ENCODE data around the gene MROH8. TPM values are rescaled to one million over a fixed set of nuclear protein-coding genes. Genes with fewer than 3 reads are reported as not detected.

The MROH8 gene
- polyA plus RNA-seq, 4 donors, result 0.54 to 3.1 (median 0.73) TPM

DNA sequence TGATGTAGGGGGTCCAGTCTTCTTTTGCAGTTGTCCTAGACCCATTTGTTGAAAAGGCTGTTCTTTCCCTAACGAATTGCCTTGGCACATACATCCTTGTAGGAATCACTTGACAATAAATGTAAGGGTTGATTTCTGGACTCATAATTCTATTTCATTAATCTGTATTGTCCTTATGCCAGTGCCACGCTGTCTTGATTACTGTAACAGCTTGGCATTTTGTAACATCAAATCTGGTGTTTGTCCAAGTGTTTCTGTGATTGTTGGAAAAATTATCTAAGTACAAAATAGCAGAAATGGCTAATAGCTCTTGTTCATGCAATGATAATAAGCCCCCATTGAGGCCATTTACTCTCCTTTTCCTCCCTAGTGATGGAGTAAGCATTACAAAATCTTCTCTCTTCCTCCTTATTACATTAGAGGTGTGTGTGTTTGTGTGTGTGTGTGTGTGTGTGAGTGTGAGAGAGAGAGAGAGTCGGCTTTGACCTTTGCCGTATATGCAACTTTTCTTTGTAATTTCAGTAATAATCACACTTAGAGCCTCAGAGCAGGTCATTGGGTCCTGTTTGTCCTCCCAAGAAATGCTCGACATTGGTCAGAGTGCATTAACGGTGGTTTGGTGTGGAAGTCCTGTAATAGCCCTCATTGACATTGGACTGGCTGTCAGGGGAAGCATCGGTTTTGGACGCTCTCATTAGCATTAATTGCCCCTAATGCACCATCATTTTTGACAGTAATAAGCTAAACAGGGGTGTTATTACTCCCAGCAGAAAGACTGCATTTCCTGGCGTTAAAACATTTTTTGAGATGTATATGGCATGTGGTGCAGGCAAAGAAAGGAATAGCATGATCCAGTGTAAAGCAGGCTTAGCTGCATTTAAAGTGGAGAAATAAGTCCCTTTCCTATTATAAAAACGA is 40.7 kb upstream of the MROH8 start:
- peaks cover 0 to 7% (median 0%) of the 10 kb centered on the region in 3 donors for H3K4me1 ChIP-seq (ENCODE audit: control insufficient read depth in 3 of 3, insufficient read depth in 2 of 3, low read depth in 1 of 3, low read length in 2 of 3)

DNA sequence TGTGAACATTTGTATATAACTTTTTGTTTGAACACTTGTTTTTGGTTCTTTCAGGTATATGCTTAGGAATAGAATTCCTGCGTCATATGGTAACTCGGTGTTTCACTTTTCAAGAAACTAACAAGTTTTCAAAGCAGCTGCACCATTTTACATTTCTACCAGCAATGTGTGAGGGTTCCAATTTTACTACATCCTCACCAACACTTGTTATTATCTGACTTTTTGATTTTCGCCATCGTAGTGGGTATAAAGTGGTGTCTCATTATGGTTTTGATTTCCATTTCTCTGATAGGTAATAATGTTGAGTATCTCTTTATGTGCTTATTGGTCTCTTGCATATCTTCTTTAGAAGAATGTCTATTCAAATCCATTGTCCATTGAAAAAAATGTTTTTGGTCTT is 39.6 kb upstream of the MROH8 start:
- peaks cover 5 to 30% (median 11%) of the 10 kb centered on the region in 3 donors for H3K36me3 ChIP-seq (ENCODE audit: control insufficient read depth in 3 of 3, insufficient read depth in 2 of 3, low read depth in 1 of 3, low read length in 3 of 3)
- no peaks in the 10 kb centered on the region for H3K27me3 ChIP-seq (ENCODE audit: control insufficient read depth in 3 of 3, insufficient read depth in 3 of 3, low read length in 3 of 3)
- WGBS, 3 donors, result 72 to 88% (median 83%) methylated on average over 4 of the region's 4 CpGs
- no peak overlapping the region for H3K4me3 ChIP-seq (ENCODE audit: low read depth in 1 of 3, low read length in 3 of 3)
- DNase-seq, result no peak
- FAIRE-seq, result no peak
- no peaks in the 10 kb centered on the region for H3K9me3 ChIP-seq (ENCODE audit: control insufficient read depth in 2 of 2, insufficient read depth in 1 of 2, low read depth in 1 of 2, low read length in 1 of 2)
- no peak overlapping the region for H3K27ac ChIP-seq (ENCODE audit: low read depth in 1 of 3, low read length in 2 of 3)
- H3K4me1 ChIP-seq (ENCODE audit: control insufficient read depth in 3 of 3, insufficient read depth in 2 of 3, low read depth in 1 of 3, low read length in 2 of 3), result peaks cover 0 to 7% (median 0%) of the 10 kb centered on the region in 3 donors

More for the DNA sequence above, 40.7 kb upstream of the MROH8 start:
- Histone ChIP-seq H3K27ac (ENCODE audit: low read depth in 1 of 3, low read length in 2 of 3) (peak overlapping the region in 1 of 3 donors; percentile 15), H3K36me3 (ENCODE audit: control insufficient read depth in 3 of 3, insufficient read depth in 2 of 3, low read depth in 1 of 3, low read length in 3 of 3) (peaks cover 13 to 36% (median 17%) of the 10 kb centered on the region in 3 donors), H3K9me3 (ENCODE audit: control insufficient read depth in 2 of 2, insufficient read depth in 1 of 2, low read depth in 1 of 2, low read length in 1 of 2) (no peaks in the 10 kb centered on the region), H3K4me3 (ENCODE audit: low read depth in 1 of 3, low read length in 3 of 3) (no peak overlapping the region), H3K27me3 (ENCODE audit: control insufficient read depth in 3 of 3, insufficient read depth in 3 of 3, low read length in 3 of 3) (no peaks in the 10 kb centered on the region)
- DNase-seq (no peak), FAIRE-seq (no peak)
- WGBS, 3 donors, result 84% methylated on average over 10 of the region's 10 CpGs

DNA sequence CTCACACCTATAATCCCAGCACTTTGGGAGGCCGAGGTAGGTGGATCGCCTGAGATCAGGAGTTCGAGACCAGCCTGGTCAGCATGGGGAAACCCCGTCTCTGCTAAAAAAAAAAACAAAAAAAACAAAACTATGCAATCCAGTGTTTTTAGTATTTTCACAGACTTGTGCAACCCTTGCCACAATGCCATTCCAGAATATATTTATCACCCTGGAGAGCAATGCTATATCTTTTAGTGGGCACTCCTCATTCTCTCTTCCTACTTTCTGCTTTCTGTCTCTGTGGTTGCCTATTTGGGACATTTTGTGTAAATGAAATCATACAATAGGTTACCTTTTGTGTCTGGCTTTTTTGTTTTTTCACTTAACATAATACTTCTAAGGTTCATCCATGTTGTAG is 39.1 kb upstream of the MROH8 start:
- H3K4me3 ChIP-seq (ENCODE audit: low read depth in 1 of 3, low read length in 3 of 3), result no peak overlapping the region
- 94 to 98% (median 98%) methylated on average over 4 of the region's 4 CpGs for WGBS, 3 donors
- peaks cover 2 to 27% (median 15%) of the 10 kb centered on the region in 3 donors for H3K36me3 ChIP-seq (ENCODE audit: control insufficient read depth in 3 of 3, insufficient read depth in 2 of 3, low read depth in 1 of 3, low read length in 3 of 3)
- no peak overlapping the region for H3K27ac ChIP-seq (ENCODE audit: low read depth in 1 of 3, low read length in 2 of 3)
- DNase-seq, result no peak
- H3K9me3 ChIP-seq (ENCODE audit: control insufficient read depth in 2 of 2, insufficient read depth in 1 of 2, low read depth in 1 of 2, low read length in 1 of 2), result no peaks in the 10 kb centered on the region
- no peaks in the 10 kb centered on the region for H3K27me3 ChIP-seq (ENCODE audit: control insufficient read depth in 3 of 3, insufficient read depth in 3 of 3, low read length in 3 of 3)
- no peak for FAIRE-seq
- H3K4me1 ChIP-seq (ENCODE audit: control insufficient read depth in 3 of 3, insufficient read depth in 2 of 3, low read depth in 1 of 3, low read length in 2 of 3), result peaks cover 0 to 7% (median 0%) of the 10 kb centered on the region in 3 donors

DNA sequence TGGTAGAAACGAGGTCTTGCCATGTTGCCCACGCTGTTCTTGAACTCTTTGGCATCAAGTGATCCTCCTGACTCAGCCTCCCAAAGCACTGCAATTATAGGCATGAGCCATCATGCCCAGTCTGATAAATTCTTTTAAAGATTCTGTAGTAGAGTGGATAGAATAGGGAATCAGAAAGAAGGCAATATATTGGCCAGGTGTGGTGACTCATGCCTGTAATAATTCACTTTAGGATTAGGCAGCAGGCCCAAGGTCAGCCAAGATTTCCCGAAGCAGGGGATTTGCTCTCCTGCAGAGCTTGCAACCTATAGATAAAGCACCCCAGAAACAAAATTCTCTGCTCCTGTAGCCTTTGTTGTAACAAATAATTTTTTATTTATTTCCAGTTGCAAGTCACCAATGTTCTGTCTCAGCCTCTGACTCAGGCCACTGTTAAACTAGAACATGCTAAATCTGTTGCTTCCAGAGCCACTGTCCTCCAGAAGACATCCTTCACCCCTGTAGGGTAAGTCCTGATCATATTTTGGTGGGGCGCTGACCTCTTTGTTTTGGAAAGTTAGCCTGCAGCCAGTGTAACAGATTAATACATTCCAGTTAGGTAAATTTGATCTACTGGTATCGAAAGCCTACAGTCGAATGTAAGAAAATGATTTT is 30.4 kb upstream of the MROH8 start:
- Histone ChIP-seq H3K27ac (ENCODE audit: low read depth in 1 of 3, low read length in 2 of 3) (peak overlapping the region in 1 of 3 donors; percentile 24), H3K9me3 (ENCODE audit: control insufficient read depth in 2 of 2, insufficient read depth in 1 of 2, low read depth in 1 of 2, low read length in 1 of 2) (no peaks in the 10 kb centered on the region), H3K4me3 (ENCODE audit: low read depth in 1 of 3, low read length in 3 of 3) (no peak overlapping the region), H3K36me3 (ENCODE audit: control insufficient read depth in 3 of 3, insufficient read depth in 2 of 3, low read depth in 1 of 3, low read length in 3 of 3) (peaks cover 26 to 56% (median 32%) of the 10 kb centered on the region in 3 donors), H3K4me1 (ENCODE audit: control insufficient read depth in 3 of 3, insufficient read depth in 2 of 3, low read depth in 1 of 3, low read length in 2 of 3) (no peaks in the 10 kb centered on the region), H3K27me3 (ENCODE audit: control insufficient read depth in 3 of 3, insufficient read depth in 3 of 3, low read length in 3 of 3) (no peaks in the 10 kb centered on the region)
- WGBS, 3 donors, result 61 to 84% (median 73%) methylated on average over 6 of the region's 6 CpGs
- FAIRE-seq (no peak), DNase-seq (peak in 1 of 2 donors; percentile 70)

DNA sequence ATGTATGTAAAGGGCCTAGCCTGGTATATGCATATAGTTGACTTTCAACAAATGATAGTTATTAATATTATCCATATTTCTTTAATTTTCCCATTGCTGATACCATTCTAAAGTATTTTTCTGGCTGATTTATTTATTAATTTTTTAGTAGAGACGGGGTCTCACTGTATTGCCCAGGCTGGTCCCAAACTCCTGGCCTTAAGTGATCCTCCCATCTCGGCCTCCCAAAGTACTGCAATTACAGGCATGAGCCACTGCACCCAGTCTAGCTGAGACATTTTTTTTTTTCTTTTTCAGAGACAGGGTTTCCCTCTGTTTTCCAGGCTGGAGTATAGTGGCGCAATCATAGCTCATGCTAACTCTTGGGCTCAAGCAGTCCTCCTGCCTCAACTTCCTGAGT is 29.8 kb upstream of the MROH8 start:
- no peaks in the 10 kb centered on the region for H3K9me3 ChIP-seq (ENCODE audit: control insufficient read depth in 2 of 2, insufficient read depth in 1 of 2, low read depth in 1 of 2, low read length in 1 of 2)
- DNase-seq (no peak), FAIRE-seq (no peak)
- 97 to 99% (median 98%) methylated on average over 3 of the region's 3 CpGs for WGBS, 3 donors
- H3K36me3 ChIP-seq (ENCODE audit: control insufficient read depth in 3 of 3, insufficient read depth in 2 of 3, low read depth in 1 of 3, low read length in 3 of 3), result peaks cover 31 to 62% (median 32%) of the 10 kb centered on the region in 3 donors
- H3K27ac ChIP-seq (ENCODE audit: low read depth in 1 of 3, low read length in 2 of 3), result no peak overlapping the region
- H3K27me3 ChIP-seq (ENCODE audit: control insufficient read depth in 3 of 3, insufficient read depth in 3 of 3, low read length in 3 of 3), result no peaks in the 10 kb centered on the region
- no peak overlapping the region for H3K4me3 ChIP-seq (ENCODE audit: low read depth in 1 of 3, low read length in 3 of 3)
- H3K4me1 ChIP-seq (ENCODE audit: control insufficient read depth in 3 of 3, insufficient read depth in 2 of 3, low read depth in 1 of 3, low read length in 2 of 3), result no peaks in the 10 kb centered on the region

DNA sequence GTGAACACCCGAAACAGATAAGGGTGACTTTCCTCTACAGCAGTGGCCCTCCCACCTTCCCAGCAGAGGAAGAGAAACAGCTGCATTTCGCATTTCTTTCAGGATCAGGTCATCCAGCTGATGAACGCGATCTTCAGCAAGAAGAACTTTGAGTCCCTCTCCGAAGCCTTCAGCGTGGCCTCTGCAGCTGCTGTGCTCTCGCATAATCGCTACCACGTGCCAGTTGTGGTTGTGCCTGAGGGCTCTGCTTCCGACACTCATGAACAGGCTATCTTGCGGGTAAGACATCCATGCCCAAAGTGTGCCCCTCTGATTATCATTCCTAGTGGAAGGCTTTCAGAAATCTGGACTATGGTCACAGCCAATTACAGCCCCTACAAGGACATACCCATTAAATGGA is 27.8 kb upstream of the MROH8 start:
- 94 to 97% (median 97%) methylated on average over 11 of the region's 11 CpGs for WGBS, 3 donors
- no peaks in the 10 kb centered on the region for H3K27me3 ChIP-seq (ENCODE audit: control insufficient read depth in 3 of 3, insufficient read depth in 3 of 3, low read length in 3 of 3)
- DNase-seq (no peak), FAIRE-seq (no peak)
- no peak overlapping the region for H3K4me3 ChIP-seq (ENCODE audit: low read depth in 1 of 3, low read length in 3 of 3)
- no peaks in the 10 kb centered on the region for H3K4me1 ChIP-seq (ENCODE audit: control insufficient read depth in 3 of 3, insufficient read depth in 2 of 3, low read depth in 1 of 3, low read length in 2 of 3)
- peaks cover 27 to 68% (median 31%) of the 10 kb centered on the region in 3 donors for H3K36me3 ChIP-seq (ENCODE audit: control insufficient read depth in 3 of 3, insufficient read depth in 2 of 3, low read depth in 1 of 3, low read length in 3 of 3)
- no peak overlapping the region for H3K27ac ChIP-seq (ENCODE audit: low read depth in 1 of 3, low read length in 2 of 3)
- no peaks in the 10 kb centered on the region for H3K9me3 ChIP-seq (ENCODE audit: control insufficient read depth in 2 of 2, insufficient read depth in 1 of 2, low read depth in 1 of 2, low read length in 1 of 2)

DNA sequence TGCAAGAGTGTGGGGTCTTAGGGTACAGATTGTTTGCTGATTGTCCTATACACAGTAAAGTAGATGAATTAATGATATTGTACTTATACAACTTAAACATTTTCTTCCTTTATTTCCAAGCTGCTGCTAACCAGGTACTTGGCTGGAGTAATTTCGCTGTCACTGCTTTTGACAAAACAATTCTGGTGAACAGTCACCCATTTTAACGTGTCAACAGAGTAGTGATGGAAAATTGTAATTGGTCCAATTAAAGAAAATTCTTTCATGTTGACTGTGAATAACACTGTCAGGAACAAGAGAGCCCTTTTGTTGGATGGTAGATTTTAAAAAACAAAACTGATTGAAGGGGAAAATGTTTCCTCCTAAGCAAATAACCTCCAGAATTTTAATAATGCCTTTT is 26.4 kb upstream of the MROH8 start:
- Histone ChIP-seq H3K4me3 (ENCODE audit: low read depth in 1 of 3, low read length in 3 of 3) (no peak overlapping the region), H3K36me3 (ENCODE audit: control insufficient read depth in 3 of 3, insufficient read depth in 2 of 3, low read depth in 1 of 3, low read length in 3 of 3) (peaks cover 27 to 60% (median 29%) of the 10 kb centered on the region in 3 donors), H3K4me1 (ENCODE audit: control insufficient read depth in 3 of 3, insufficient read depth in 2 of 3, low read depth in 1 of 3, low read length in 2 of 3) (no peaks in the 10 kb centered on the region), H3K27ac (ENCODE audit: low read depth in 1 of 3, low read length in 2 of 3) (no peak overlapping the region), H3K9me3 (ENCODE audit: control insufficient read depth in 2 of 2, insufficient read depth in 1 of 2, low read depth in 1 of 2, low read length in 1 of 2) (no peaks in the 10 kb centered on the region), H3K27me3 (ENCODE audit: control insufficient read depth in 3 of 3, insufficient read depth in 3 of 3, low read length in 3 of 3) (no peaks in the 10 kb centered on the region)
- FAIRE-seq (no peak), DNase-seq (no peak)
- WGBS, 3 donors, result 75 to 81% (median 80%) methylated on average over 2 of the region's 2 CpGs

DNA sequence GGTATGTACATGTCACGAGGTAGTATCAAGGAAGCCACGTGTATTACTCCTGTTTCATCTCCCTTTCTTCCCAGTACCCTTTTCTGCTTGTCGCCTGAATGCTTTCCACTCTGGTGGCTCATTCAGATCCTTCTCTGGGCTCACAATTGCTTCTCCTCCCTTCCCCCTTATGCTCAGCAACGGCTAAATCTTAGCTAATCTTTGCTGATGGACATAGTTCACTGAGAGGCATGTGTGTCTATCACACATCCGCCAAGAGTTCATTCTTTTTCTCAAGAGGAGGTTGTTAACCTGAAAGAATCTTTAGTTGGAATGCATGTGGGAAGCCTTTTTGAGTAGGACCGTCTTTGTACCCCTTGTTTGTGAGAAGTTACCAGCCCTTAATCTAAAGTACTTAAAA is 25.8 kb upstream of the MROH8 start:
- no peak for DNase-seq
- no peaks in the 10 kb centered on the region for H3K9me3 ChIP-seq (ENCODE audit: control insufficient read depth in 2 of 2, insufficient read depth in 1 of 2, low read depth in 1 of 2, low read length in 1 of 2)
- H3K27me3 ChIP-seq (ENCODE audit: control insufficient read depth in 3 of 3, insufficient read depth in 3 of 3, low read length in 3 of 3), result no peaks in the 10 kb centered on the region
- no peak for FAIRE-seq
- 79 to 84% (median 81%) methylated on average over 6 of the region's 6 CpGs for WGBS, 3 donors
- no peak overlapping the region for H3K4me3 ChIP-seq (ENCODE audit: low read depth in 1 of 3, low read length in 3 of 3)
- H3K36me3 ChIP-seq (ENCODE audit: control insufficient read depth in 3 of 3, insufficient read depth in 2 of 3, low read depth in 1 of 3, low read length in 3 of 3), result peaks cover 29 to 57% (median 29%) of the 10 kb centered on the region in 3 donors
- no peak overlapping the region for H3K27ac ChIP-seq (ENCODE audit: low read depth in 1 of 3, low read length in 2 of 3)
- no peaks in the 10 kb centered on the region for H3K4me1 ChIP-seq (ENCODE audit: control insufficient read depth in 3 of 3, insufficient read depth in 2 of 3, low read depth in 1 of 3, low read length in 2 of 3)
